ENCODE results near the gene ZNF683. TPM values are rescaled to one million over a fixed set of nuclear protein-coding genes. Genes with fewer than 3 reads are reported as not detected.
A peak's percentile ranks its signal among the peaks of the same experiment; 100 is the strongest.

Gene ZNF683
- total and polyA plus RNA-seq, 10 of the 15 experiments (the other 5 are each of a cell fraction or from before 2014, with no cell fraction given): not detected

GRCh38 chr1:26318338-26319064 is 54.0 kb downstream of the ZNF683 start (continued):
- TF ChIP-seq GATAD2B (conservative IDR thresholded peaks at IDR 0.05; ENCODE audit: low read depth) (peak; percentile 46; the same call in 1 of the 2 replicates), EP300 (IDR thresholded peaks at IDR 0.05; ENCODE audit: borderline replicate concordance in 1 of 2, control insufficient read depth in 1 of 2, low read depth in 2 of 2, low read length in 2 of 2) (no peak), EZH2 (IDR thresholded peaks at IDR 0.05; ENCODE audit: borderline replicate concordance, control insufficient read depth, low read depth, low read length) (no peak), ZBTB40 (IDR thresholded peaks at IDR 0.05; ENCODE audit: borderline replicate concordance) (no peak), ESRRA (IDR thresholded peaks at IDR 0.05; ENCODE audit: low read length) (no peak), PML (IDR thresholded peaks at IDR 0.05; ENCODE audit: low read length) (peak; percentile 8; the same call in 1 of the 2 replicates), KDM1A (IDR thresholded peaks at IDR 0.05; ENCODE audit: borderline replicate concordance) (no peak), BACH1 (IDR thresholded peaks at IDR 0.05; ENCODE audit: borderline replicate concordance) (peak; percentile 30; the same call in 1 of the 2 replicates), RCOR1 (conservative IDR thresholded peaks at IDR 0.05; ENCODE audit: low read depth, low read length) (no peak), BCLAF1 (IDR thresholded peaks at IDR 0.05) (no peak), SUZ12 (IDR thresholded peaks at IDR 0.05; ENCODE audit: unreplicated experiment) (no peak), ZBTB4 (CRISPR knock-in tag; IDR thresholded peaks at IDR 0.05) (no peak), HSF1 (IDR thresholded peaks at IDR 0.05; ENCODE audit: low read depth, low read length) (no peak), RELB (IDR thresholded peaks at IDR 0.05; ENCODE audit: low read depth) (no peak)
